Central memory CD4-positive, alpha-beta T cell (primary cell): ENCODE results near the gene CTSL.
A peak's percentile ranks its signal among the peaks of the same experiment; 100 is the strongest.

Experiments
- DNase-seq: peaks from one replicate; pipeline ENCODE4 v3.0.0; 2022
- total RNA-seq, 3 experiments: gene quantifications; one replicate each; lab custom pipeline; 2026; lab: John Stamatoyannopoulos, UW

The CTSL gene
- 5.8 to 292 (median 35.1) reads per million in 3 experiments for total RNA-seq

GRCh38 chr9:87725900-87726709 lies at the start of gene CTSL:
CTSL (plus strand) TSS chr9:87726119; CDS start chr9:87727604, 1,485 bp downstream.
- DNase-seq = peak; percentile 22

GRCh38 chr9:87676976-87677775 lies 48.7 kb upstream of the CTSL start:
- no peak for DNase-seq

DNA sequence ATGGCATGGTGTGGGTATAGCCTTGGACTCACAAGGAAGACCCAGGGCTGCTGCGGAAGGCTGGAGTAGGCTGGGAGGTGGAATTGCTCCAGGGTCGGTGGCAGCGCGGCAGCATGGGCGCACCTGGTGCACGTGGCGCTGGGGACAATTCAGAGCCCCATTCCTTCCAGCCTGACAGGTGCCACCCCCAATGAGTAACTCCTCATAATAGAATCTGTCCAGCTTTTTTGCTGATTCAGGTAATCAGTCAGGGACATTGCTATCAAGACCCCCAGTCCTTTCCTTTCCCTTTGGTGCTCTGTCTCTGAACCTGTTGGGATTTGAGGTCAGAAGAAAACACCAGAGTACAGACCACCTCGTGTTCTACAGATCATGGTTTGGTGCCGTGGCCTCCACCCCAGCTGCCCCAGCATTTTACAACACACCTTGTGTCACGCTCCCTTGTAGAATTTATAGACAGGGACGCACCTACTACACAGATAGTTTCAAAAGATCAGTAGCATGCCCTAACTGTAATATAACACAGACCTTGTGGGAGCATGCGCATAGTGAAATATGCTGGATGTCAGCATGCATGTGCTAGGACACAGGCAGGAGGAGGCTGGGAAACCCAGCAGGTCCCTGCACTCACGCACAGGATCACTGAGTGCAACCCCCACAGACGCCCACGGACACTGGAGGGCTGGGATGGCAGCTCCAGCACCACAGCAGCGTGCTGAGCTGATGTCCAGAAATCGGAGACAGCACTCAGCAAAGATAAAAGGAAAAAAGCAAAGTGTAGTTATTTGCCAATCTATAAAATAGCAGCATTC lies 47.9 kb upstream of the CTSL start:
- DNase-seq = no peak

GRCh38 chr9:87678650-87679355 lies 47.1 kb upstream of the CTSL start:
- DNase-seq = no peak

DNA sequence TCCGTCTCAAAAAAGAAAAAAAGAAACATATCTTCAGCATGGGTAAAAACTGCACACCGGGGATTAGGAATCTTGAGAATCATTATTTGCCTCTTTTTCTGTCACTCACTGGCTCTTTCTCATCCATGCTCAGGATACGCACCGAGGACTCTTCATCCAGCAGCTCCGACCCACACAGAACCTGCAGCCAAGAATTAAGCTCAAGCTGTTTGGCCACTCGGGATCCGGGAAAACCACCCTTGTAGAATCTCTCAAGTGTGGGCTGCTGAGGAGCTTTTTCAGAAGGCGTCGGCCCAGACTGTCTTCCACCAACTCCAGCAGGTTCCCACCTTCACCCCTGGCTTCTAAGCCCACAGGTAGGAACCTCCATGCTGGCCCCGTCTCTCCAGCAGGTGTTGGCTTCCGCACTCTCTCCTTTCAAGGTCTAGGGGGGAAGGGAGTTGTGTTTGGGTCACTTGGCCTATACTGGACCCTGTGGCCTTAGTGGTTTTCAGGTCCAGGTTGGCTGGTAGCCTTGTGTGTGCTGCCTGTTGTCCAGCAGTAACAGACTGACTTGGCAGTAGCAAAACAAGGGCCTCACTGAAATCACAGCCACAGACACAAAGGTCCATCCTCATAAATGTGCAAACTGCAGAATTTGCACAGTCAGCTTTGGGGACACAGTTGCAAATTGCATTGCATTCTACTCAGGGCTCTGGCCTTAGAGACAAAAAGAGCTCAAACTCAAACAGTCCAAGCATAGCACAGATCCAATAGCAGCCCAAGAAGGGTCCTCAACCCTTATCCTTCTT lies 44.5 kb upstream of the CTSL start:
- no peak for DNase-seq

- no peak for DNase-seq
Observed at GRCh38 chr9:87682085-87682484, 43.8 kb upstream of the CTSL start.

- no peak for DNase-seq
Observed at GRCh38 chr9:87682618-87683017, 43.3 kb upstream of the CTSL start.

DNA sequence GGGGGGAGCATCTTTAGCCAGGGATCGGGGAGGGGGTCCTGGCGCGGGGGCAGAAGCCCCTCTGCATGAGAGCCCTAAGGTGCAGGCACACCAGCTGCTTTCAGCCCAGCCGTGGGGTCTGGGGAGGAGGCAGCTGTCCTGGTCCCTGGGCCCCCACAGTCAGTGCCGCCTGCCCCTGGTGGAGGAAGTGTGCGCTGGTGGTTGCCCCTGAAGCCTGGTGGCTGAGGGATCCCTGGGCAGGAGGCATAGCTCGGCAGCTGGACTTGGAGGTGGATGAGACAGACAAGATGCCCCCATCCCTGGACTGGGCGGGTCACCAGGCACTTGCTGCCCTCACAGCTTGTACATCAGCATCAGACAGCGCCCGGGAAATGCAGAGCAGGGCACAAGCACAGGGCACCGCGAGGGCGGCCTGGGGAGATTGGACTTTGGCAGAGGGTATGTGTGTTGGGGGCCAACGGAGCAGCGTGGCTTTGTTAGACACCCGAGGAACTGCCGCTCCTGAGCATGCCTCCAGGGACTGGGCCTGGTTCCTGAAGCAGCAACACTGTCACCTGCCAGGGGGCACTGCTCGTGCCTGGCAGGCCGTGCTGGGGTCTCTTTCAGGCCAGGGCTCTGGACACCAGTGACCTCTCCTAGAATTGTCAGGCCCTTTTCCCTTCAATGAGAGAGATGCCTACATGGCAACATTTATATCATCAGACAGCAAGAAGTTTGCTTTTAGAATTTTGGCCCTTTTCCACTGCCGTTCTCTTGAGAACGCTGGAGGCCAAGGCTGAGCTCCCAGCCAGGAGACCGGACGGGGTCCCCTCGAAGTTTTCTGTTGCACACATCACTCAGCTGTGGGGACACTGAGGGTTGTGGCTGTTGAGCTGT lies 41.9 kb upstream of the CTSL start:
- no peak for DNase-seq

GRCh38 chr9:87684627-87685219 lies 41.2 kb upstream of the CTSL start:
- DNase-seq = no peak

DNA sequence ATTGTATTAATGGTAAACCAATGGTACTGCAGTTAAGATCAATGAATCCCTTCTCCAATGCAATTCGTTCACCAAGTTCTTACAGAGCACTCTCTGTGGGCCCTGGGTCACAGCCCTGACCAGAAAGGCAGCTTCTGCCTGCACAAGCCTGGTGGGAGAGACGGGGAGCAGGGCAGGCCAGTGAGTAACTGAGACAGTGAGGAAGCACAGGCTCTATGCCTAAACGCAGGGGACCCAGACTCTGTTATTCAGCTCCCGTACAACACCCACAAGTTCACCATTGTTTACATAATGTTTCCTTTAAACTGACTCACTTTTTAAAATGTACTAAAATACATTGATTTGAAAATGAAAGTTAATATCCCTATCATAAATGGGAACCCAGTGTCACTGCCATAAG lies 40.5 kb upstream of the CTSL start:
- DNase-seq = no peak

- DNase-seq = no peak
Observed at GRCh38 chr9:87685871-87686519, 39.9 kb upstream of the CTSL start.

- DNase-seq = no peak
Observed at GRCh38 chr9:87686520-87687090, 39.3 kb upstream of the CTSL start.

DNA sequence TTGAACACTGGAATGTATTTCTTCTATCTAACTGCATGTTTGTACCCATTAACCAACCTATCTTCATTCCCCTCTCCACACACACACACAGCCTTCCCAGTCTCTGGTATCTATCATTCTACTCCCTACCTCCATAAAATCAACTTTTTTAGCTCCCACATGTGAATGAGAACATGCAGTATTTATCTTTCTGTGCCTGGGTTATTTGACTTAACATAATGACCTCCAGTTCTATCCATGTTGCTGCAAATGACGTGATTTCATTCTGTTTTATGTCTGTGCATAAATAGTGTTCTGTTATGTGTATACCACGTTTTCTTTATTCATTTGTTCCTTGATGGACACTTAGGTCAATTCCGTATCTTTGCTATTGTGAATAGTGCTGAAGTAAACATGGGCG lies 38.7 kb upstream of the CTSL start:
- DNase-seq = no peak

DNA sequence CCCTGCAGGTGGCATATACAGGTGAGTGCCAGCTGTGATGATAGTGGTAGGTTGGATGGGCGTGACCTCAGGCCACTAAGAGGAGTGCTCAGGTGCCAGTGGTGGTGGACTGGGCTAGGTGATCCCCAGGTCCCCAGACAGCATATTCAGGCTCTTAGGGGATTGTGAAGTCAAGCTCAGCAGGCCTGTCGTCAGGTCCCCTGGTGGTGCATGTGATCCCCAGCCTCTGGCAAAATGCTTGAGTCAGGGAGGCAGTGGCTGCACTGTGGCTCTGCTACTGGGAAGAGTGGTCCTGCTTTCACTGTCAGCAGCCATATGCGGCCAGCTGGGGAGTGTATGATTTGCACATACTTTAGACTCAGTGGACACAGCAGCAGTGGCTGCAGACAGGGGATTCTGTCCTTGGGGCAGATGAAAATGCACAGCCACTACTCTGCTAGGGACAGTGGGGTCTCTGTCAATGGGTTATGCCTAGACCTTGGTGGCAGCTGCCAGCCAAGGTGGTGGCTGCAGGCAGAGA lies 31.6 kb upstream of the CTSL start:
- DNase-seq = no peak

GRCh38 chr9:87695523-87695922 lies 30.4 kb upstream of the CTSL start:
- no peak for DNase-seq

DNA sequence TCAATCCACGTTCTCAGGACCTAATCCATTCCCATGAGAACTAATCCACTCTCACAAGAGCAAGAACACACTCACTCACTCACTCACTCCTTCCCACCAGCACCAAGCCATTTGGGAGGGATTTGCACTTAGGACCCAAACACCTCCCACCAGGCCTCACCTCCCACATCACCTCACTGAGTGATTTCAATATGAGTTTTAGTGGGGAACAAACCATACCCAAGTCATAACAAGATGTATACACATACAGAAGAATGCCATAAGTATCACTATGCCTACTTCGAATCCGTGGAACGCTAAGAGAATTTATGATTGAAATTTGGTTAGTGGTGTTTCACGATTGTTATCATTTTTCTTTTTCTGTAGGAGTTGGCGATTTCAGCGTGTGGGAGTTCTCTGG lies 29.3 kb upstream of the CTSL start:
- no peak for DNase-seq

GRCh38 chr9:87698069-87698809 lies 27.7 kb upstream of the CTSL start:
- DNase-seq = no peak

GRCh38 chr9:87699835-87700234 lies 26.1 kb upstream of the CTSL start:
- DNase-seq = no peak
